Keratinocyte (primary cell): ENCODE results near the gene SULF2. TPM values are rescaled to one million over a fixed set of nuclear protein-coding genes. Genes with fewer than 3 reads are reported as not detected.

ENCODE experiments used
- DNase-seq: peaks from one replicate; pipeline ENCODE4 v3.0.0-alpha.2; 2011; ENCODE audit warnings: low read depth, missing footprints, low spot score
- FAIRE-seq: peaks from 2 replicates; lab custom pipeline; 2011; peaks lifted over from hg19 to GRCh38; lab: Jason Lieb, UNC
- H2AFZ ChIP-seq: 2 replicates; pipeline ENCODE4 v1.6.0; 2012; ENCODE audit warnings: low read length, control low read depth, inconsistent platforms; ENCODE audit not compliant: control insufficient read depth
- H3K27ac ChIP-seq: 2 replicates; pipeline ENCODE4 v1.5.1; 2011; ENCODE audit warnings: low read length; ENCODE audit not compliant: control insufficient read depth, insufficient read depth
- H3K27me3 ChIP-seq: 3 replicates; pipeline ENCODE4 v1.6.0; 2011; ENCODE audit warnings: low read length; ENCODE audit not compliant: control insufficient read depth, insufficient read depth; ENCODE audit errors: extremely low read depth
- H3K36me3 ChIP-seq, 2 experiments: 2 replicates in 1 of 2; 3 replicates in 1 of 2; pipeline ENCODE4 v1.5.1; 2011; ENCODE audit warnings: low read length in 2 of 2, mild to moderate bottlenecking in 1 of 2; ENCODE audit not compliant: control insufficient read depth in 2 of 2, insufficient read depth in 2 of 2; ENCODE audit errors: extremely low read depth in 1 of 2
- H3K4me1 ChIP-seq: 3 replicates; pipeline ENCODE4 v1.5.1; 2011; ENCODE audit warnings: low read length; ENCODE audit not compliant: control insufficient read depth, insufficient read depth; ENCODE audit errors: extremely low read depth
- H3K4me2 ChIP-seq: 3 replicates; pipeline ENCODE4 v1.6.0; 2011; ENCODE audit warnings: low read depth, low read length; ENCODE audit not compliant: control insufficient read depth, insufficient read depth; ENCODE audit errors: extremely low read depth
- H3K4me3 ChIP-seq, 3 experiments: fragments of 200-600 bp in 1 of 3; sonication (generic) in 1 of 3; 2 replicates in 2 of 3; 3 replicates in 1 of 3; pipeline ENCODE4 v1.5.1; 2011 to 2016; ENCODE audit warnings: low read length in 3 of 3, mild to moderate bottlenecking in 3 of 3, control low read depth in 2 of 3, inconsistent platforms in 1 of 3, low read depth in 1 of 3, mixed read lengths in 1 of 3, mixed run types in 1 of 3, moderate library complexity in 1 of 3; ENCODE audit not compliant: control insufficient read depth in 2 of 3, insufficient read depth in 2 of 3; ENCODE audit errors: extremely low read depth in 1 of 3
- H3K79me2 ChIP-seq: 2 replicates; pipeline ENCODE4 v1.6.0; 2012; ENCODE audit warnings: low read length; ENCODE audit not compliant: control insufficient read depth, insufficient read depth
- H3K9ac ChIP-seq: 3 replicates; pipeline ENCODE4 v1.6.0; 2011; ENCODE audit warnings: low read length; ENCODE audit not compliant: control insufficient read depth, insufficient read depth; ENCODE audit errors: extremely low read depth
- H3K9me1 ChIP-seq: 3 replicates; pipeline ENCODE4 v1.6.0; 2011; ENCODE audit warnings: low read length; ENCODE audit not compliant: control insufficient read depth, insufficient read depth; ENCODE audit errors: extremely low read depth
- H3K9me3 ChIP-seq: 2 replicates; pipeline ENCODE4 v1.5.1; 2012; ENCODE audit warnings: low read depth, low read length; ENCODE audit not compliant: control insufficient read depth
- H4K20me1 ChIP-seq: 3 replicates; pipeline ENCODE4 v1.6.0; 2011; ENCODE audit warnings: low read length; ENCODE audit not compliant: control insufficient read depth, insufficient read depth; ENCODE audit errors: extremely low read depth
- CTCF ChIP-seq, 3 experiments: IDR thresholded peaks in 1 of 3; conservative IDR thresholded peaks in 1 of 3; optimal IDR thresholded peaks in 1 of 3; 2 replicates in 2 of 3; 3 replicates in 1 of 3; pipeline versions ENCODE3 to v1.5.1; 2011; ENCODE audit warnings: low read length in 3 of 3, mild to moderate bottlenecking in 3 of 3, moderate library complexity in 2 of 3, control low read depth in 1 of 3, inconsistent platforms in 1 of 3; ENCODE audit not compliant: insufficient read depth in 2 of 3; ENCODE audit errors: extremely low read depth in 1 of 3
- EZH2 ChIP-seq: IDR thresholded peaks from one replicate; pipeline ENCODE4 v1.6.1; 2012; ENCODE audit warnings: inconsistent platforms, mild to moderate bottlenecking, low read length, moderate library complexity
- dilution Hi-C: fragments of 300-500 bp; cut with MboI; formaldehyde crosslinking; loops from one replicate; pipeline ENCODE4 v1.7.0; 2020; ENCODE audit warnings: low sequenced_read_pairs; ENCODE audit not compliant: extremely low pct_ligation_motif_present
- polyA plus RNA-seq, 5 experiments: library from polyadenylated mRNA; depleted of rRNA in 3 of 5; stranded (reverse) in 3 of 5; stranded (forward) in 1 of 5; unstranded in 1 of 5; fragments of >200 nt; gene quantifications; 1 replicate in 1 of 5; 2 replicates in 3 of 5; 3 replicates in 1 of 5; pipeline versions ENCODE4 v1.2.1 to v1.2.3, GENCODE V29; 2011 to 2012; ENCODE audit warnings: missing spikeins in 2 of 5, low read depth in 1 of 5, low replicate concordance in 1 of 5

SULF2 gene
- polyA plus RNA-seq, 1 donor (not counting 4 experiments of a cell fraction or from before 2014, with no cell fraction given): 64.4 TPM

GRCh38 chr20:47821481-47822100, 36.3 kb upstream of the SULF2 start:
- peak; percentile 81 for DNase-seq
- H3K27ac ChIP-seq: peak overlapping the region; percentile 95

GRCh38 chr20:47818996-47819609, 33.8 kb upstream of the SULF2 start:
- no peaks in the 10 kb centered on the region for H3K79me2 ChIP-seq
- TF ChIP-seq EZH2 (no peak), CTCF (optimal IDR thresholded peaks at IDR 0.05 in 1 of 3, IDR thresholded peaks at IDR 0.05 in 1 of 3, conservative IDR thresholded peaks at IDR 0.05 in 1 of 3; ENCODE audit: extremely low read depth in 1 of 3, insufficient read depth in 2 of 3, low read length in 3 of 3) (no peak)

More at GRCh38 chr20:47821481-47822100, 36.3 kb upstream of the SULF2 start:
- Histone ChIP-seq H3K27me3 (no peaks in the 10 kb centered on the region), H3K36me3 (no peaks in the 10 kb centered on the region), H4K20me1 (no peaks in the 10 kb centered on the region), H3K9me1 (no peaks in the 10 kb centered on the region), H3K4me3 (no peak overlapping the region), H2AFZ (peak overlapping the region; percentile 51), H3K9ac (peak overlapping the region; percentile 68), H3K9me3 (no peaks in the 10 kb centered on the region), H3K79me2 (no peaks in the 10 kb centered on the region), H3K4me2 (peak overlapping the region; percentile 58), H3K4me1 (peaks cover 29% of the 10 kb centered on the region)
- TF ChIP-seq CTCF (optimal IDR thresholded peaks at IDR 0.05 in 1 of 3, IDR thresholded peaks at IDR 0.05 in 1 of 3, conservative IDR thresholded peaks at IDR 0.05 in 1 of 3; ENCODE audit: extremely low read depth in 1 of 3, insufficient read depth in 2 of 3, low read length in 3 of 3) (no peak), EZH2 (no peak)
- dilution Hi-C loops: no loop called here
- peak; percentile 56 for FAIRE-seq

More at GRCh38 chr20:47818996-47819609, 33.8 kb upstream of the SULF2 start:
- Histone ChIP-seq H3K9me1 (no peaks in the 10 kb centered on the region), H3K4me1 (peaks cover 33% of the 10 kb centered on the region), H2AFZ (no peak overlapping the region), H3K9ac (no peak overlapping the region), H3K9me3 (no peaks in the 10 kb centered on the region), H3K27me3 (no peaks in the 10 kb centered on the region), H3K27ac (no peak overlapping the region), H4K20me1 (no peaks in the 10 kb centered on the region), H3K4me2 (no peak overlapping the region), H3K36me3 (no peaks in the 10 kb centered on the region), H3K4me3 (no peak overlapping the region)
- DNase-seq (no peak), FAIRE-seq (no peak)
- dilution Hi-C loops: no loop called here
